DMS 273 (cell line): ENCODE results near the gene ENOPH1.

ENCODE experiments used
- DNase-seq: peaks from one replicate; lab custom pipeline; 2025; ENCODE audit not compliant: unreplicated experiment; lab: John Stamatoyannopoulos, UW

The ENOPH1 gene

DNA sequence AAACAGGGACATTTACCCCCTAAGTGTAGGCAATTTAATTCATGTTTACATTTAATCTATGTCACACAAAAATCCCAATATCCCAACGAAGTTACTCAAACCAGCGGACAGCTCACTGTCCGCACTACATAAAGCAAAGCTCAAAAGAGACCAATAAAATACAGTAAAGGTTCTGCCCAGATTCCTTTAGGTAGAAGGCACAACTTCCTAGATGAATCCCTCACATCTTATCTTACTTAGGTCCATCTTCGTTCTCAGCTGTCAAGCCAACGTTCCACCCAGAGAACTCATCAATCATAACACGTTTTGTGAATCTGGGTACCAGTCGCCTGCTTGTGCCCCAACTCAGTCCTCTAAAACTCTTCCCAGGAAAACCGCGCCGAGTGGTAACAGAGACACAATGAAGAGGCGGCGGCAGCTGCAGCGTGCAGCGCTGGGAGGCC lies 1.8 kb upstream of the ENOPH1 start:
- DNase-seq: no peak

DNA sequence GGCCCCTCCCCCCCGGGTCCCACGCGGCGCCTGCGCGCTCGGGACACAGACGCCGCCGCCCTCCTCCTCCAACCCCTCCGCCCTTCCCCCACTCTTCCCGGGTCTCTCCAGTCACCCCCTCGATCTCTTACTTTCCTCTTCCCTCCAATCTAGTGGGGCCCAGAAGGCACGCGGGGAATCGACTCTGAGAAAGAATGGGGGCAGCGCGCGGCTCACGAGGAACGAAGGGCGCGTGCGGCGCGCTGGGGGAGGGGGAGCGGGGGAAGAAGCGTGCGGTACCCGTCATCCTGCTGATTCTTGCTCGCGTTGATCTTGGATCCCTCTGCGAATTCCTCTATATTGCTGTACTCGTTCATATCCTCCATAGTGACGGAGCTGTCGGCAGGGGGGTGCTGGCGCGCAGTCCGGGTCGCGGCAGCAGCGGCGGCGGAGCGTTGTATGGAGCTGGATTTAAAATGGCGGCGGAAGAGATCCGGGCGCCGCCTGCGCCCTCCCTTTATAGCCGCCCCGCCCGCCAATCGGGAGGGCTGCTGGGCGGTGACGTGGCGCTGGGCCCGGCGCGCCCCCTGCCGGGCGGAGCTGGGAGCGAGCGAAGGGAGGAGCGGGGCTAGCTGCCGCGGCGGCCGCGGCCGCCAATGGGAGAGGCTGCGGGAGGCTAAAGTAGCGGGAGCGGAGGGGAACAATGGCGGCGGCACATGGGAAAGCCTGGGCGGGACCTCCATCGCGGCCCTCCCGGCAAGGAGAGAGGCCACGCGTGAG lies 1.2 kb upstream of the ENOPH1 start:
- peak; percentile 95 for DNase-seq

DNA sequence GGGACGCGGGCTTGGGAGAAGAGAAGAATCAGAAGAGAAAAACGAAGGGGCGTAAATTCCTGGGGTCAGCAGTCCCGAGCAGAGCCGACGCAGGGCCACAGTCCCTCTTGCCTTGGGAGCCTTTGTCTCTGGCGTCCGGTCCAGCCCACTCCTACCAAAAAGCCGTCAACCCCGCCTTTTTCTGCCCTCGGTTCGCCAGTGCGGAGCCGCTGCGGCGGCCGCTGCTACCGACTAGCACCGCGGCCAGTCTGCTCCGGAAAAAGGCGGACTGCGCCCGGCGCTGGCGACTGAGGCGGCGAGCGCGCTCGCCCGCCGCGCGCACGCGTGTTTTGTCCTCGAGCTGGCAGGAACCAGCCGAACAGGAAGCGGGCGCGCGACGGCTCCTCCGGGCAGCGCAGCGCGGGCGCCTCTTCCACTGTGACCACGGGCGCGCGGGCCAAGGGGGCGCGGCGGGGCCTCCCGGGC lies 630 bp upstream of the ENOPH1 start:
- peak; percentile 82 for DNase-seq

DNA sequence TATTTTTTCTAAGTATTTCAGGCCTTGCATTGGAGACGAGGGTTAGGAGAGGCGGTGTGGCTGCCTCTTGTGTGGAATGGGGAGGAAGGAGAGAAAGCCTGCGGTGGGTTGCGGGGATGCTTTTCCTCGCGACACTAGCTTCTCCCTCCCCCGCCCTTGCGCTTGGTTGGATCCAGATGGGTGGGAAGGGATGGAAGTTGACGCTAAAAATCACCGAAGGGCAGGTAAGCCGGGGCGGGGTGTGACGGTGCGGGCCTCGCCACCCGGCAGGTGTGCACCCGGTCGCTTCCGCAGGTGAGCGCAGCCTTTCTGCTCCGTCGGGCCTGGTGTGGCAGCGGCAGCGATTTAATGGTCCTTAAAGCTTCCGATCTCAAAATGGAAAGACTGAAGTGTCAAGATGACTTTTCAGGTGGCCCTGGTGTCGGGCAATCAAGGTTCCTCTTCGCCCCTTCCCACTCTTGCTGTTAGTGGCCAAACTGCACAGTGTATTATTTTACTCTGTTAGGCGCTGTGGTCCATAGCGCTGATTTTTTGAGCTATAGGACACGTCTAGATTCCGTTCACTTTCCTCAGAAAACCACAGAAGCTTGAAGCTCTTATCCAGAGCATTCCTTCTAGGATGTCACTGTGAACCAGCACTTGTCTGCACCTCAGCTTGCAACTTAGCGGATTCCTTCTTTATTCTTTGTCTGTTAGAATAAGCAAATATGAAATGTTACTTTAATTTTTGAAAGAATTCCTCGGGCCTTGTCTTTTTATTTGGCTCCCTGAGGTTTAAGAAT lies 765 bp downstream of the ENOPH1 start:
- peak; percentile 66 for DNase-seq

DNA sequence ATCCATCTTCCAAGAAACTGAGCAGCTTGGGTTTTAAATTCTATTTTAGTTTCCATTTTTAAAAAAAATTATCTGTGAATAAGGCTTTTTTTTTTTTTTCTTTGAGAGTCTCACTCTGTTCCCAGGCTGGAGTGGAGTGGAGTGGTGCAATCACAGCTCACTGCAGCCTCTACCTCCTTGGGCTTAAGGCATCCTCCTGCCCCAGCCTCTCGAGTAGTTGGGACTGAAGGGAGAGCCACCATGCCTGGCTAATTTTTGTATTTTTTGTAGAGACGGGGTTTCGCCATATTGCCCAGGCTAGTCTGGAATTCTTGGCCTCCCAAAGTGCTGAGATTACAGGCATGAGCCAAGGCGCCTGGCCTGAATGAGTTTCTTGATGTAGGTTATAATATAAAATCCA lies 1.4 kb downstream of the ENOPH1 start:
- no peak for DNase-seq

DNA sequence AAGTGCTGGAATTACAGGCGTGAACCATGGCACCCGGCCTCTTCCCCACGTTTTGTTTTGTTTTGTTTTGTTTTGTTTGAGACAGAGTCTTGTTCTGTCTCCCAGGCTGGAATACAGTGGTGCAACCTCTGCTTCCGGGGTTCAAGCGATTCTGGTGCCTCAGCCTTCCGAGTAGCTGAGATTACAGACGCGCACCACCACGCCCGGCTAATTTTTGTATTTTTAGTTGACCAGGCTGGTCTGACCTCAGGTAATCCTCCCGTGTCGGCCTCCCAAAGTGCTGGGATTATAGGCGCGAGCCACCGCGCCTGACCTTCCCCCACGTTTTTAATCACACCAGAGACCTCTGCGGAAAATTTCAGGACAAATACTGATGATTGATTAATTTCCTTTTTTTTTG lies 2.2 kb downstream of the ENOPH1 start:
- DNase-seq: no peak

DNA sequence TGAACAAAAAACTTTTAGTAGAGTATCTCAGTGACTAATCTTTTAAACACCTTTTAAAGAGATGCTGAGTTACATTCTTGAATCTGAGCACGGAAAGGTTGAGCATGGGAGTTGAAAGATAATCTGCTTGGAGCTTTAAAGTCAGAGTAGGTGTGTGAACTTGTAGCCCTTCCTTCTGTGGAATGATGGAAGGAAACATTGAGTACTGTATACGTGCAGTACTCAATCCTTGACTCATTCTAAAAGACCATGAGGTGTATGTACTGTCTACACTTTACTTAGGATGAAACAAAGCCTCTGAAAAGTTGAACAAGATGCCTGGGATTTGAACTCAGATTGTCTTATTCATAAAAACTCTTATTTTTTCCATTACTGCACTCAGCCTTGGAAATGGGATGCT lies 3.4 kb downstream of the ENOPH1 start:
- DNase-seq: no peak

DNA sequence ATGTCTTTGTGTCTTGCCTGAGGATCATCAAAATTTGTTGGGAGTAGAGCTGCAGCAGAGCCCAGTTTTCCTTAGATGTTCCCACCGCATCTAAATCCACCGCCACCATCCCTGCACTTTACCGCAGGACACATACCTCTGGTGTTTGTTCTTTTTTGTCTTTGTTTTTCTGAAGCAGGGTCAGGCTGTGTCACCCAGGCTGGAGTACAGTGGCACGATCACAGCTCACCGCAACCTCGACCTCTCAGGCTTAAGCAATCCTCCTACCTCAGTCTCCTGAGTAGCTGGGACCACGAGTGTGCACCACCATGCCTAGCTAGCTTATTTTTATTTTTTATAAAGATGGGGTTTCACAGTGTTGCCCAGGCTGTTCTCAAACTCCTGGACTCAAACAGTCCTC lies 4.6 kb downstream of the ENOPH1 start:
- no peak for DNase-seq

DNA sequence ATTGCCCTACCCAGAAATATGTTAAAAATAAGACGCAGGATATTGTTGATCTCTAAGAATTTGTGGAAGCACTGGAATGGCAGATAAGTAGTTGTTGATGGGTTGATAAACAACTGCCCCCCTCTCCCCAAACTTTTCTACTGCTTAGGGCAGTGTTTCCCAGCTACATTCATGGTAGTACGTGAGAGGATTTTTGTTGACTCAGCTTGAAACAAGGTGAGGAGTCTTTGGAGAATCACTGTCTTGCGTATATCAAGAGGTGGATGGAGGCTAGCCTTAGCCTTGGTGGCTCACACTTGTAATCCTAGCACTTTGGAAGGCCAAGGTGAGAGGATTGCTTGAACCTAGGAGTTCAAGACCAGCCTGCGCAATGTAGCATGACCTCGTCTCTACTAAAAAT lies 5.7 kb downstream of the ENOPH1 start:
- DNase-seq: no peak

DNA sequence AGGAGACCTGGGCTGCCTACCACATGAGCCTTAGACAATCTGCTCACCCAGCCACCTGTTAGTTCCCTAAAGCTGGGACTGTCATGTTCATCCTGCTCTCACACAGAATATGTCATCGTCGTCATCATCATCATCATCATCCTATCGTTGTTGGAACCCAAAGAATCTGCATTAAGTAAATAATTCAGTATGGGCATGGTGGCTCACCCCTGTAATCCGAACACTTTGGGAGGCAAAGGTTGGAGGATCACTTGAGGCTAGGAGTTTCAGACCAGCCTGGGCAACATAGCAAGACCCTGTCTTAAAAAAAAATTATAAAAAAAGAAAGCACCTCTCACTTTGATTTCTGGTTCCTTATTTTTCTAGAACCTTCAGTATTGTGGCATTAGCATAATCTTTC lies 6.4 kb downstream of the ENOPH1 start:
- DNase-seq: no peak

DNA sequence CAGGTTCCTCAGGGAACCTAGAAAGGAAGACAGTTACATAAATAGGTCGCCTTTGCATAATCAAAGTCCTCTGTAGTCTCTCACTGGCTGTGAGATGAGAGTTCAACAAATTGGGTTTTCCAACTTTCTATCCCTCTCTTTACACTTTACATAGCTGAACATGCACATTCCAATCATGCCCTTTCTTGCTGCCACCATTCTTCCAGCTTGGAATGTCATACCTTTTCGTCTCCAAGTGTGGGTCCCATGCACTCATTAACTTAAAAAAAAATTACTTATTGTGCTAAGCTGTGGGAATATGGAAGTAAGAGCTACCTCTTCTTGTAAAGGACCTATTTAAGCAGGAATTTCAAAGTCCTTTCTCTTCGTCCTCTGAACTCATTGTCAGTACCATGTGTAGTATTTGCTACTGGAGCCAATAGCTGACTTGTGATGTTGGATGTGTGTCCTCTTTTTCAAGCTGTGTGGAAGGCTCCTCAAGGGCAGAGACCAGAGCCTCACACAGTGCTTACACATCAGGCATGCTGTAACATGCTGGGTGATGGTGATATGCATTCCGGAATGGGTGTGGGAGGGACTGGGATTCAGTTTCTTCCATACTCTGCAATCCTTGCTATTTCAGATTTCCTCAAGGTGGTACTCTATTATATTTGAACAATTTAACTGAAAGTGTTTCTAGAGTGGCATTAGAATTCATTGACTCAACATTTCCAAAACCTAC lies 7.1 kb downstream of the ENOPH1 start:
- peak; percentile 43 for DNase-seq

DNA sequence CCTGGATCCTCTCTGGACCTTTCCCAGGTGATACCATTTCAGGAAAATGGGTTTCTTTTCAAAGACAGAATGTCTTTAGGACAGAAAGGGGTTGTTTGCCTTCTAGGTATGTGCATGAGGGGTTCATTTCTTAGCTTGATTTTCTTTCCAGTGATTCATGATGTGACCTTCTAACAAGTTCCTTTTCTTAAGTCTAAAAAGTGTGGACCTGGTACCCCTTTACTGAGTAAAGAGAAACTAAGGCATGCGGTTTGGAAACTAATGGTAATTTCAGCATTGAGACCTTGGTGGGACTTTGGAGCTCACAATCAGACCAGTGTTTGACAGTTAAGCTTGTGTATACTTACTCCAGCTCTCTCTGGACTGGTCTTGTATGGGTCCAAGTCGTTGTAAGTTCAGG lies 8.7 kb downstream of the ENOPH1 start:
- DNase-seq: no peak

DNA sequence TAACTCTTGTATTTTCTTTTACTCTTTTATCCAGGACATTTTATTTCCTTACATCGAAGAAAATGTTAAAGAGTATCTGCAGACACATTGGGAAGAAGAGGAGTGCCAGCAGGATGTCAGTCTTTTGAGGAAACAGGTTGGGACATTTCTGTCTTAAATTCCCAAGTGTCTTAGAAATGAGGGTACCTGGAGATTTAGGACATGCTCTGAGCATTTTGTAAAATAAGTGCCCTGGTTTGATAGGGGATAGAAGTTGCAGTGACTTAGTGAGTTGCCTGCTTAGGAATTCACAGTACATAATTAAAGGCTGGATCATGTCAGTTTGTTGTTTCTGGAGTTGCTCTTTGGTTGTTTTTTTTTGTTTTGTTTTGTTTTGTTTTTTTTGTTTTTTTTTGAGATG lies 17.5 kb downstream of the ENOPH1 start:
- DNase-seq: no peak

DNA sequence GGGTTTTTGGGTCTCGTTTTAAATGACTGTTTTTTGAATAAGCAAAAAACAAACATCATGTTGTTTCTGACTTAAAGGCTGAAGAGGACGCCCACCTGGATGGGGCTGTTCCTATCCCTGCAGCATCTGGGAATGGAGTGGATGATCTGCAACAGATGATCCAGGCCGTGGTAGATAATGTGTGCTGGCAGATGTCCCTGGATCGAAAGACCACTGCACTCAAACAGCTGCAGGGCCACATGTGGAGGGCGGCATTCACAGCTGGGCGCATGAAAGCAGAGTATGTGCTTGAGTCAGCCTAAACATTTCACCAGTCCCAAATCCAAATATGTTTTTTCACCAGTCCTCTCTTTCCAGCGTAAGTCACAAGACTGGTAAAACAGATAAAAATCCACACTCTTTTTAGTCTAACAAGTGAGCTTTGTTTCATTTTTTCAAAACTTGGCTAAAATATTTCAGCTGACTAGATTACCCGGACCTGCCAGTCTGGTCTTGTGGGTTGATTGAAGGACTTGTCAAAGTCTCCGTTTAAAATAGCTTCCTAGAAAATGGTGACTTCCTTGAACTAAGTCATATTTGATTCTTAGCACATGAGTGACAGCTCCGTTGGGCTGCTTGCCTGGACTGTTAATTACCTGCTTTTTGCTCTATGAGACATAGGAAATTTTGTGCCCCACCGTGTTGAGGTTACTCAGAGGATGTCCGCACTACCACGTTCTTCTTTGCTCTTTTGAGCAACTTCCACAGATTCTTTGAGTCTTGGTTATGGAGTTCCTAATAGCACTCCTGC lies 20.8 kb downstream of the ENOPH1 start:
- DNase-seq: peak; percentile 40

DNA sequence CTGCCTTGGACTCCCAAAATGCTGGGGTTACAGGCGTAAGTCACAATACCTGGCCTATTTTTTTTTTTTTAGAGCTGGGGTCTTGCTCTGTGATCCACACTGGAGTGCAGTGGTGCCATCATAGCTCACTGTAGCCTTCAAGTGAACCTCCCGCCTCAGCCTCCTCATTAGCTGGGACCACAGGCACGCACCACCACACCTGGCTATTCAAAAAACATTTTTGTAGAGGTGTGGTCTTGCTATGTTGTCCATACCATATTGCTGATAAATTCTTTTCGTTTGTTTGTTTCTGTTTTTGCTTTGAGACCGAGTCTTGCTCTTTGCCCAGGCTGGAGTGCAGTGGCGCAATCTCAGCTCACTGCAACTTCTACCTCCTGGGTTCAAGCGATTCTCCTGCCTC lies 21.6 kb downstream of the ENOPH1 start:
- no peak for DNase-seq

DNA sequence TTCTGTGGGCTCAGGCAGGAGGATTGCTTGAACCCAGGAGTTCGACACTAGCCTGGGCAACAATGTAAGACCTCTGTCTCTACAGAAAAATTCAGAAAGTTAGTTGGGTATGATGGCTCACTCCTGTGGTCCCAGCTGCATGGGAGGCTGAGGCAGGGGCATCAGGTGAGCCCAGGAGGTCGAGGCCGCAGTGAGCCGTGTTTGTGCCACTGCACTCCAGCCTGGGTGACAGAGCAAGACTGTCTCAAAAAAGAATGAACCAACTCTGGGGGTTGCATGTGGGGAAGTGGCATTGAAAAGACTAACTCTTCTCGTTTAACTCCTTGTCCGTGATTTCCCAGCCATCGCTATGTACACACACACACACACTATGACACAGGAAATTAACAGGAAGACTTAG lies 26.9 kb downstream of the ENOPH1 start:
- DNase-seq: no peak

DNA sequence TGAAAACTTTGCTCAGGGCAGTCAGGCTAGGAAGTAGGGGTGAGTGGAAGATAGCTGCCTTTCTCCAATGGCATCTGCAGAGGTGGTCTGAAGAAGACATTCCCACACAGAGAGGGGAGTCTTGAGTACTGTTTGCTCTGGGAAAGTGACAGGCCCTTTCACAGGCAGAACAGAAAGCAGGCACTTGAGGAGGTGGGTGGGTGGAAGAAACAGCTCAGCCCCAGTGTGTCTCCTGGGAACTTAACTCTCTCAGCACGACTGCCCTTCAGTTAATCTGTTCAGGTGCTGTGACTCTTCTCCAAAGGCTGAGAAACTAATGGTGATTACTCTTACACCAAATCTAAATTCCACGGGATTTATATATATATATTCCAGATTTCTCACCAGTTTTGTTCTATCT lies 28.3 kb downstream of the ENOPH1 start:
- DNase-seq: no peak

DNA sequence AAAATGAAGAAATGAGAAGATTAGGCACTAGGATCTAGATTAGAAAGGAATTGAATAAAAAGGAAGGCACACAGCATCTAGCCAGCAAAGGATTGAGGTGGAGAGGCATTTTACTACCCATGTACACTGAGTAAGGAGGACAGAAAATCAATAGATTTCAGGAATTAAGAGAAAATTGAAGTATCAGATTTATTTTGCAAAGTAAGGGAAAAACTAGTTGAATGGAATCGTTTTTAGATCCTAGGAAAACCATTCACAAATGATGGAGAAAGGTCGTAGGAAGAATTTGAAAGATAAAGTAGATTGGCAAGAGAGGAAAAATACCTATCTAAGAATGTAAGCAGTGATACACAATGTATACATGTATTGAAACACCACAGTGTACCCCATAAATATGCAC lies 31.3 kb downstream of the ENOPH1 start:
- DNase-seq: no peak

DNA sequence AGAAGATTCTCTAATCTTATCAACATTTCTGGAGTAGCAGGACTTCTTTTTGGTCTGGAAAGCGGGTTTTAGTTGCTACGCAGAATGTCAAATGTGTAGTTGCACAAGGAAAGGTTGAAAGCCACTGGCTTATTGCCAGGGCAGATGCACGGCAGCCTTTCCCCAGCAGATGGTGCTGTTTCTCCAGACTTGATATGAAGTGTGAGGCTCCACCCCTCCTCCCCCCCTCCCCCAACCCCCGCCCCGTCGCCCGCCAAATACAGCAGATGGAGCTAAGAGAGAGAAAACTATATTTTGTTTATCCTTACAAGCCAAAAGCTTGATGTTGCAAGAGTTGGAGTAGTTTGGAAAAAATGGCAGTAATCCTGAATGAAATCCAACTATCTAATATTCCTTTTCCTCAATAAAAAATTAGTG lies 32.0 kb downstream of the ENOPH1 start:
- peak; percentile 93 for DNase-seq

DNA sequence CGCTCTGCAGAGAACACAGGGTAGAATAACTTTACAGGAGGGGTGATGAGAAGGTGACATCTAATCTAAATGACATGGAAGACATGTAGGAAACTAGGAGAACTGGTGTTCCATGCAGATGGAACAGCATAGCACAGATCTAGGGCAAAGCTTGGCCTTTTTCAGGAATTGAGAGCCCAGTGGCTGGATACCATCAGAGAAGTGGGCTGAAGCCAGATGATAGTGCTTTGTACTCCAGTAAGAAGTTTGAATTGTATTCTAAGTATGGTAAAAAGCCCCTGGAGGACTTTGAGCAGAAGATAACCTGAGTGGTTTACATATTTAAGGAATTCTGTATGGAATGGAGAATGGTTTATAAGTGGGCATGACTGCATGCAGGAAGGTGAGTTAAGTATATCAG lies 32.8 kb downstream of the ENOPH1 start:
- no peak for DNase-seq

DNA sequence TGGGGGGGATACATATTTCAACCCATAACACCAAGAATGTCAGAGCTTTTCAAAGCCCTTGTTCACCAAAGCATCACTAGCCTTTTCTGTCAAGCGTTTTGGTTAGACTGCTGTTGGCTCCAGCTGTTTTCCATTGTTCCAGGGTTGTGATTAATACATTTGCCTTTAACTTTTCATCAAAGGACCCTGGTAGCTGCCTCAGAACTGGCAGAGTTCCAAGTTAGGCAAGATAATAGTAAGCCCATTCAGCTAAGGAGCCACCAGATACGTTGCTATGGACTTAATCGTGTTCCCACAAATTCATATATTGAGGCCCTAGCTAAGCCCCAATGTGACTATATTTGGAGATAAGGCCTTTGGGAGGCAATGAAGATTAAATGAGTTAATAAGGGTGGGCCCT lies 37.1 kb downstream of the ENOPH1 start:
- DNase-seq: peak; percentile 3
